Neural progenitor cell (in vitro differentiated cells): ENCODE results near the gene PRPF18. TPM values are rescaled to one million over a fixed set of nuclear protein-coding genes. Genes with fewer than 3 reads are reported as not detected.

Experiments used
- DNase-seq: peaks from one replicate; pipeline ENCODE4 v3.0.0-alpha.2; 2016; ENCODE audit warnings: low spot score
- H2AFZ ChIP-seq: fragments of 200-600 bp; sonication (generic); replicated peaks from 2 replicates; pipeline ENCODE4 v1.6.1; 2016; ENCODE audit warnings: antibody characterized with exemption
- H3F3A ChIP-seq: fragments of 200-600 bp; sonication (generic); 2 replicates; pipeline ENCODE4 v1.6.1; 2016; ENCODE audit warnings: antibody characterized with exemption, low read depth
- H3K27ac ChIP-seq: fragments of 200-600 bp; sonication (generic); 2 replicates; pipeline ENCODE4 v1.5.1; 2016; ENCODE audit warnings: mild to moderate bottlenecking
- H3K27me3 ChIP-seq: fragments of 200-600 bp; sonication (generic); 2 replicates; pipeline ENCODE4 v1.6.1; 2016; ENCODE audit warnings: mild to moderate bottlenecking, moderate library complexity
- H3K36me3 ChIP-seq: fragments of 200-600 bp; sonication (generic); 2 replicates; pipeline ENCODE4 v1.5.1; 2016
- H3K4me1 ChIP-seq: fragments of 200-600 bp; sonication (generic); 2 replicates; pipeline ENCODE4 v1.6.1; 2016; ENCODE audit warnings: mixed run types
- H3K4me2 ChIP-seq: fragments of 200-600 bp; sonication (generic); 2 replicates; pipeline ENCODE4 v1.6.1; 2016
- H3K4me3 ChIP-seq: fragments of 200-600 bp; sonication (generic); 2 replicates; pipeline ENCODE4 v1.5.1; 2016
- H3K79me2 ChIP-seq: fragments of 200-600 bp; sonication (generic); 2 replicates; pipeline ENCODE4 v1.6.1; 2016; ENCODE audit warnings: low read depth
- H3K9ac ChIP-seq: fragments of 200-600 bp; sonication (generic); 2 replicates; pipeline ENCODE4 v1.6.1; 2016
- H3K9me3 ChIP-seq: fragments of 200-600 bp; sonication (generic); 2 replicates; pipeline ENCODE4 v1.5.1; 2016; ENCODE audit warnings: low read depth
- H4K20me1 ChIP-seq: fragments of 200-600 bp; sonication (generic); 2 replicates; pipeline ENCODE4 v1.6.1; 2016; ENCODE audit warnings: low read depth
- H3K27ac Mint-ChIP-seq: 3 replicates; pipeline ENCODE4 v1.8.0; 2021; ENCODE audit warnings: mixed read lengths
- H3K27me3 Mint-ChIP-seq: 2 replicates; pipeline ENCODE4 v1.8.0; 2022; ENCODE audit warnings: low read depth, mild to moderate bottlenecking, inconsistent platforms, moderate library complexity, mixed read lengths; ENCODE audit not compliant: insufficient read depth
- H3K36me3 Mint-ChIP-seq: 3 replicates; pipeline ENCODE4 v1.8.0; 2021; ENCODE audit warnings: mixed read lengths
- H3K4me1 Mint-ChIP-seq: 3 replicates; pipeline ENCODE4 v1.8.0; 2021; ENCODE audit warnings: mixed read lengths
- H3K4me3 Mint-ChIP-seq: 3 replicates; pipeline ENCODE4 v1.8.0; 2021; ENCODE audit warnings: mild to moderate bottlenecking, moderate library complexity, mixed read lengths
- H3K9me3 Mint-ChIP-seq: 3 replicates; pipeline ENCODE4 v1.8.0; 2020; ENCODE audit warnings: mixed read lengths
- EZH2 ChIP-seq: fragments of 200-600 bp; sonication (generic); IDR thresholded peaks from 2 replicates; pipeline ENCODE4 v1.6.1; 2017; ENCODE audit warnings: antibody characterized with exemption, mild to moderate bottlenecking, moderate library complexity
- EZH2phosphoT487 ChIP-seq: fragments of 200-600 bp; sonication (generic); IDR thresholded peaks from 2 replicates; pipeline ENCODE4 v1.6.1; 2017; ENCODE audit warnings: antibody characterized with exemption
- total RNA-seq: library from RNA; depleted of rRNA; stranded (reverse); fragments of >200 nt; gene quantifications from 2 replicates; pipeline ENCODE4 v1.2.3, GENCODE V29; 2015; ENCODE audit warnings: low replicate concordance
- TF ChIP-seq, protein P1 (sequence below): fragments of 200-600 bp; sonication (generic); IDR thresholded peaks from 2 replicates; pipeline ENCODE4 v1.5.1; 2017; ENCODE audit warnings: antibody characterized with exemption, mild to moderate bottlenecking

PRPF18 gene
- total RNA-seq, 1 donor from 2014 or later, result 30.8 TPM

GRCh38 chr10:13649844-13650520, 63.2 kb downstream of the PRPF18 start:
- TF ChIP-seq, protein P1, sequence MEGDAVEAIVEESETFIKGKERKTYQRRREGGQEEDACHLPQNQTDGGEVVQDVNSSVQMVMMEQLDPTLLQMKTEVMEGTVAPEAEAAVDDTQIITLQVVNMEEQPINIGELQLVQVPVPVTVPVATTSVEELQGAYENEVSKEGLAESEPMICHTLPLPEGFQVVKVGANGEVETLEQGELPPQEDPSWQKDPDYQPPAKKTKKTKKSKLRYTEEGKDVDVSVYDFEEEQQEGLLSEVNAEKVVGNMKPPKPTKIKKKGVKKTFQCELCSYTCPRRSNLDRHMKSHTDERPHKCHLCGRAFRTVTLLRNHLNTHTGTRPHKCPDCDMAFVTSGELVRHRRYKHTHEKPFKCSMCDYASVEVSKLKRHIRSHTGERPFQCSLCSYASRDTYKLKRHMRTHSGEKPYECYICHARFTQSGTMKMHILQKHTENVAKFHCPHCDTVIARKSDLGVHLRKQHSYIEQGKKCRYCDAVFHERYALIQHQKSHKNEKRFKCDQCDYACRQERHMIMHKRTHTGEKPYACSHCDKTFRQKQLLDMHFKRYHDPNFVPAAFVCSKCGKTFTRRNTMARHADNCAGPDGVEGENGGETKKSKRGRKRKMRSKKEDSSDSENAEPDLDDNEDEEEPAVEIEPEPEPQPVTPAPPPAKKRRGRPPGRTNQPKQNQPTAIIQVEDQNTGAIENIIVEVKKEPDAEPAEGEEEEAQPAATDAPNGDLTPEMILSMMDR, result no peak
- no peak for TF ChIP-seq EZH2phosphoT487
- TF ChIP-seq EZH2, result no peak
- H3K4me3 ChIP-seq, result no peak overlapping the region
- no peak for DNase-seq
- H3K27me3 Mint-ChIP-seq, result no peaks in the 10 kb centered on the region
- H4K20me1 ChIP-seq, result no peaks in the 10 kb centered on the region
- H3K36me3 ChIP-seq, result no peaks in the 10 kb centered on the region
- H3K4me2 ChIP-seq, result no peak overlapping the region
- peaks cover 7% of the 10 kb centered on the region for H3K4me1 Mint-ChIP-seq
- no peak overlapping the region for H3K4me3 Mint-ChIP-seq
- no peaks in the 10 kb centered on the region for H3K9me3 Mint-ChIP-seq
- no peak overlapping the region for H2AFZ ChIP-seq
- no peaks in the 10 kb centered on the region for H3F3A ChIP-seq
- no peaks in the 10 kb centered on the region for H3K27me3 ChIP-seq
- H3K4me1 ChIP-seq, result no peaks in the 10 kb centered on the region
- peak overlapping the region; percentile 37 for H3K27ac Mint-ChIP-seq
- no peaks in the 10 kb centered on the region for H3K79me2 ChIP-seq
- H3K9me3 ChIP-seq, result no peaks in the 10 kb centered on the region
- no peak overlapping the region for H3K27ac ChIP-seq
- H3K9ac ChIP-seq, result no peak overlapping the region
- H3K36me3 Mint-ChIP-seq, result peaks cover 50% of the 10 kb centered on the region

- H3K27me3 Mint-ChIP-seq, result no peaks in the 10 kb centered on the region
- Histone ChIP-seq H2AFZ (no peak overlapping the region), H3K4me1 (no peaks in the 10 kb centered on the region), H3K36me3 (no peaks in the 10 kb centered on the region), H3K27me3 (no peaks in the 10 kb centered on the region), H3K4me2 (no peak overlapping the region), H3K9ac (no peak overlapping the region), H3K9me3 (no peaks in the 10 kb centered on the region), H3K4me3 (no peak overlapping the region), H4K20me1 (no peaks in the 10 kb centered on the region), H3F3A (no peaks in the 10 kb centered on the region), H3K79me2 (no peaks in the 10 kb centered on the region), H3K27ac (no peak overlapping the region)
- no peak overlapping the region for H3K4me3 Mint-ChIP-seq
- TF ChIP-seq EZH2phosphoT487 (no peak), EZH2 (no peak)
- TF ChIP-seq, protein P1, result no peak
- H3K4me1 Mint-ChIP-seq, result peaks cover 7% of the 10 kb centered on the region
- DNase-seq, result no peak
- H3K27ac Mint-ChIP-seq, result no peak overlapping the region
- peaks cover 48% of the 10 kb centered on the region for H3K36me3 Mint-ChIP-seq
- H3K9me3 Mint-ChIP-seq, result no peaks in the 10 kb centered on the region
Measured at GRCh38 chr10:13650961-13651360, 64.2 kb downstream of the PRPF18 start.

DNA sequence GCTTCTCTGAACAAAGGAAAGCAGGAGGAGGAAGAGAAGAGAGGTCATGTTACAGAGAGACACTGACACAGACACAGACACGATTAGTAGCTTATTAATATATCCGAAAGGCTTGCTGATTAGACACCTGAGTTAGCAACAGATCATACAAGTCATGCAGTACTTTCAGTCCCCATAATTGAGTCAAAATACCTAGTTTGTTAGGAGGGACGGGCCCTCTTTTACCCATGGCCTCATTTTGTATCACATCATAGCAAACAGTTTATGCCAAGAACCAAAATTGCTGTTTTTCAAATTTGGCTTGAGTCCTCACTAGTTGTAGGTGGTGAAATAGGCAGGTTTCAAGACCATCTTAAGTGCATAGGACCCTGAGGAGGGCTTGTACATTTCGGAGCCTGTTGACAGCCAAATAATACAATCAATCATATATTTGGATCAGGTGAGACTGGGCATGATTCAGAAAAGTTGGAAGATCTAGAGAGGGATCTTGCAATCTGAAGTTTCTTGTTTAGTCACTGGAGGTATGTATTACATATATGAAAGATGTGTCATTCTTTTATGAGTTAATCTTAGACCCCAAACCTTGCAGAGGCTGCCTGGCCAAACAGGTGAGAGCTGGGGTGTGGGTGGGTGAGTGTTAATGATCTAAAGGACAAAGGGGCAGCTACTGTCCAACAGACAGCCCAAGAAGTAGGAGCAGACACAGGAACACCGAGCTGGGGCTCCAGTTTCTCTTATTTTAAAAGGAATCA, 65.4 kb downstream of the PRPF18 start:
- H3K27me3 Mint-ChIP-seq, result no peaks in the 10 kb centered on the region
- H3K4me2 ChIP-seq, result no peak overlapping the region
- no peaks in the 10 kb centered on the region for H3K79me2 ChIP-seq
- H3K4me1 Mint-ChIP-seq, result peaks cover 7% of the 10 kb centered on the region
- no peaks in the 10 kb centered on the region for H3K9me3 ChIP-seq
- no peaks in the 10 kb centered on the region for H4K20me1 ChIP-seq
- no peaks in the 10 kb centered on the region for H3K27me3 ChIP-seq
- no peaks in the 10 kb centered on the region for H3K9me3 Mint-ChIP-seq
- no peaks in the 10 kb centered on the region for H3K36me3 ChIP-seq
- peaks cover 42% of the 10 kb centered on the region for H3K36me3 Mint-ChIP-seq
- H3K4me1 ChIP-seq, result no peaks in the 10 kb centered on the region
- no peak overlapping the region for H2AFZ ChIP-seq
- TF ChIP-seq EZH2phosphoT487, result no peak
- H3K27ac ChIP-seq, result no peak overlapping the region
- H3F3A ChIP-seq, result no peaks in the 10 kb centered on the region
- no peak overlapping the region for H3K4me3 ChIP-seq
- no peak overlapping the region for H3K4me3 Mint-ChIP-seq
- no peak for DNase-seq
- H3K27ac Mint-ChIP-seq, result peak overlapping the region; percentile 61
- no peak overlapping the region for H3K9ac ChIP-seq

GRCh38 chr10:13652860-13653259, 66.1 kb downstream of the PRPF18 start:
- TF ChIP-seq EZH2 (no peak), EZH2phosphoT487 (no peak)
- TF ChIP-seq, protein P1, result no peak
- Histone ChIP-seq H2AFZ (no peak overlapping the region), H4K20me1 (no peaks in the 10 kb centered on the region), H3K79me2 (no peaks in the 10 kb centered on the region), H3K9ac (no peak overlapping the region), H3K4me3 (no peak overlapping the region), H3K4me1 (no peaks in the 10 kb centered on the region), H3K27ac (no peak overlapping the region), H3K9me3 (no peaks in the 10 kb centered on the region), H3K36me3 (no peaks in the 10 kb centered on the region), H3K4me2 (no peak overlapping the region), H3K27me3 (no peaks in the 10 kb centered on the region), H3F3A (no peaks in the 10 kb centered on the region)
- H3K27ac Mint-ChIP-seq, result no peak overlapping the region
- peaks cover 38% of the 10 kb centered on the region for H3K36me3 Mint-ChIP-seq
- no peak for DNase-seq
- H3K9me3 Mint-ChIP-seq, result no peaks in the 10 kb centered on the region
- peaks cover 7% of the 10 kb centered on the region for H3K4me1 Mint-ChIP-seq
- no peak overlapping the region for H3K4me3 Mint-ChIP-seq
- no peaks in the 10 kb centered on the region for H3K27me3 Mint-ChIP-seq
